ENCODE data around the gene RIC8B. TPM values are rescaled to one million over a fixed set of nuclear protein-coding genes. Genes with fewer than 3 reads are reported as not detected.

Gene RIC8B
- total RNA-seq, 1 experiment from 2014 or later, result 7.8 TPM

DNA sequence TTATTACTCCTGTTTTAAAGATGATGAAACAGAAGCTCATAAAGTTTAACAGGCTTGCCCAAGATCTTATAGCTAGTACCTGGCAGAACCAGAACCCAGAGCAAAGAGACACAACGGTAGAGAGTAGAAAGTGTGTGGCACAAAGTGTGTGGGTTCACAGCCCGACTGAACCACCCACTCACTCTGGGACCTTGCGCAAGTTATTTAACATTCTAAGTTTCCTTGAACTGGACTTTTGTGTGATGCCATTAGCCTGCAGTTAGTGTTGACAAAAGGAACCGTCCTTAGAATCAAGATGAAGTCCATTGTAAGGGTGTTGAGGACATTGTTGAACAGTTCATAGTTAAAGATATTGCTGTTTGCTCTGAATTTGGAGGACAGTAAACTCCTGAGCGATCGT is 29.9 kb upstream of the RIC8B start:
- no TSS peak for BruUV-seq (replicated peaks)
- no peaks in the 10 kb centered on the region for H3K9me3 ChIP-seq
- no peak overlapping the region for H3K4me3 Mint-ChIP-seq (ENCODE audit: unreplicated experiment)
- TF ChIP-seq, protein P1, sequence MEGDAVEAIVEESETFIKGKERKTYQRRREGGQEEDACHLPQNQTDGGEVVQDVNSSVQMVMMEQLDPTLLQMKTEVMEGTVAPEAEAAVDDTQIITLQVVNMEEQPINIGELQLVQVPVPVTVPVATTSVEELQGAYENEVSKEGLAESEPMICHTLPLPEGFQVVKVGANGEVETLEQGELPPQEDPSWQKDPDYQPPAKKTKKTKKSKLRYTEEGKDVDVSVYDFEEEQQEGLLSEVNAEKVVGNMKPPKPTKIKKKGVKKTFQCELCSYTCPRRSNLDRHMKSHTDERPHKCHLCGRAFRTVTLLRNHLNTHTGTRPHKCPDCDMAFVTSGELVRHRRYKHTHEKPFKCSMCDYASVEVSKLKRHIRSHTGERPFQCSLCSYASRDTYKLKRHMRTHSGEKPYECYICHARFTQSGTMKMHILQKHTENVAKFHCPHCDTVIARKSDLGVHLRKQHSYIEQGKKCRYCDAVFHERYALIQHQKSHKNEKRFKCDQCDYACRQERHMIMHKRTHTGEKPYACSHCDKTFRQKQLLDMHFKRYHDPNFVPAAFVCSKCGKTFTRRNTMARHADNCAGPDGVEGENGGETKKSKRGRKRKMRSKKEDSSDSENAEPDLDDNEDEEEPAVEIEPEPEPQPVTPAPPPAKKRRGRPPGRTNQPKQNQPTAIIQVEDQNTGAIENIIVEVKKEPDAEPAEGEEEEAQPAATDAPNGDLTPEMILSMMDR (IDR thresholded peaks at IDR 0.05; ENCODE audit: insufficient read depth in 1 of 2, low read depth in 1 of 2, low read length in 1 of 2, severe bottlenecking in 1 of 2, unreplicated experiment in 1 of 2), result no peak
- no peak overlapping the region for H3K27ac Mint-ChIP-seq (ENCODE audit: unreplicated experiment)
- no peaks in the 10 kb centered on the region for H3K27me3 ChIP-seq (replicated peaks; ENCODE audit: control insufficient read depth, insufficient read depth, low read length)
- intact Hi-C loops (cut with micrococcal nuclease; ENCODE audit: unreplicated experiment), result no loop called here
- no peak overlapping the region for H3K4me3 ChIP-seq (ENCODE audit: low read depth, low read length)
- H3K36me3 Mint-ChIP-seq (ENCODE audit: insufficient read depth, unreplicated experiment), result no peaks in the 10 kb centered on the region
- H3K4me1 ChIP-seq, result peaks cover 5% of the 10 kb centered on the region
- H3K27me3 Mint-ChIP-seq (ENCODE audit: insufficient read depth, unreplicated experiment), result no peaks in the 10 kb centered on the region
- POLR2A ChIA-PET, result no interaction called here
- no peaks in the 10 kb centered on the region for H3K4me1 Mint-ChIP-seq (ENCODE audit: low read depth, unreplicated experiment)
- H3K36me3 ChIP-seq (ENCODE audit: control insufficient read depth, insufficient read depth, low read length), result no peaks in the 10 kb centered on the region
- no peaks in the 10 kb centered on the region for H3K9me3 Mint-ChIP-seq (ENCODE audit: unreplicated experiment)
- CTCF ChIA-PET, result no interaction called here
- DNase-seq, result no peak

- no peaks in the 10 kb centered on the region for H3K36me3 Mint-ChIP-seq (ENCODE audit: insufficient read depth, unreplicated experiment)
- no peak overlapping the region for H3K4me3 ChIP-seq (ENCODE audit: low read depth, low read length)
- no peaks in the 10 kb centered on the region for H3K27me3 ChIP-seq (replicated peaks; ENCODE audit: control insufficient read depth, insufficient read depth, low read length)
- TF ChIP-seq, protein P1 (IDR thresholded peaks at IDR 0.05; ENCODE audit: insufficient read depth in 1 of 2, low read depth in 1 of 2, low read length in 1 of 2, severe bottlenecking in 1 of 2, unreplicated experiment in 1 of 2), result no peak
- intact Hi-C loops (cut with micrococcal nuclease; ENCODE audit: unreplicated experiment), result no loop called here
- POLR2A ChIA-PET, result no interaction called here
- H3K9me3 Mint-ChIP-seq (ENCODE audit: unreplicated experiment), result no peaks in the 10 kb centered on the region
- CTCF ChIA-PET, result no interaction called here
- no peaks in the 10 kb centered on the region for H3K4me1 Mint-ChIP-seq (ENCODE audit: low read depth, unreplicated experiment)
- no TSS peak for BruUV-seq (replicated peaks)
- H3K36me3 ChIP-seq (ENCODE audit: control insufficient read depth, insufficient read depth, low read length), result no peaks in the 10 kb centered on the region
- DNase-seq, result no peak
- H3K27me3 Mint-ChIP-seq (ENCODE audit: insufficient read depth, unreplicated experiment), result no peaks in the 10 kb centered on the region
- no peaks in the 10 kb centered on the region; the same call in 1 of the 2 replicates for H3K4me1 ChIP-seq
- no peak overlapping the region for H3K27ac Mint-ChIP-seq (ENCODE audit: unreplicated experiment)
- no peak overlapping the region for H3K4me3 Mint-ChIP-seq (ENCODE audit: unreplicated experiment)
- H3K9me3 ChIP-seq, result no peaks in the 10 kb centered on the region
Measured at GRCh38 chr12:106745181-106745745, 29.2 kb upstream of the RIC8B start.

- H3K27me3 Mint-ChIP-seq (ENCODE audit: insufficient read depth, unreplicated experiment), result no peaks in the 10 kb centered on the region
- no peak overlapping the region for H3K27ac Mint-ChIP-seq (ENCODE audit: unreplicated experiment)
- no peaks in the 10 kb centered on the region for H3K4me1 Mint-ChIP-seq (ENCODE audit: low read depth, unreplicated experiment)
- intact Hi-C loops (cut with micrococcal nuclease; ENCODE audit: unreplicated experiment), result no loop called here
- ChIA-PET CTCF (no interaction called here), POLR2A (no interaction called here)
- no peak overlapping the region for H3K4me3 Mint-ChIP-seq (ENCODE audit: unreplicated experiment)
- H3K27me3 ChIP-seq (replicated peaks; ENCODE audit: control insufficient read depth, insufficient read depth, low read length), result no peaks in the 10 kb centered on the region
- no peaks in the 10 kb centered on the region for H3K9me3 ChIP-seq
- no peaks in the 10 kb centered on the region for H3K36me3 Mint-ChIP-seq (ENCODE audit: insufficient read depth, unreplicated experiment)
- H3K36me3 ChIP-seq (ENCODE audit: control insufficient read depth, insufficient read depth, low read length), result no peaks in the 10 kb centered on the region
- BruUV-seq (replicated peaks), result no TSS peak
- TF ChIP-seq, protein P1 (IDR thresholded peaks at IDR 0.05; ENCODE audit: insufficient read depth in 1 of 2, low read depth in 1 of 2, low read length in 1 of 2, severe bottlenecking in 1 of 2, unreplicated experiment in 1 of 2), result no peak
- no peaks in the 10 kb centered on the region for H3K9me3 Mint-ChIP-seq (ENCODE audit: unreplicated experiment)
- no peak overlapping the region for H3K4me3 ChIP-seq (ENCODE audit: low read depth, low read length)
- no peaks in the 10 kb centered on the region for H3K4me1 ChIP-seq
- no peak for DNase-seq
Measured at GRCh38 chr12:106747973-106748436, 26.5 kb upstream of the RIC8B start.

All from Caco-2 (cell line).